Body of pancreas (tissue), 4 donors: ENCODE data around the gene EIF2S3B. TPM values are rescaled to one million over a fixed set of nuclear protein-coding genes. Genes with fewer than 3 reads are reported as not detected.
"Not testable (repeated sequence)": the region's sequence is repeated elsewhere in the genome, so short reads cannot be mapped to it uniquely, and the experiment has no call there.

Experiments
- ATAC-seq: fragments of 150-250 bp; one replicate; pipeline ENCODE4 v1.9.1; 2016
- DNase-seq, 4 donors: peaks; one replicate each; pipeline ENCODE4 v3.0.0-alpha.2; 2019
- H3K27ac ChIP-seq, 4 donors: fragments of 200-600 bp; sonication (generic); 1 replicate in 3 of 4; 2 replicates in 1 of 4; pipeline versions ENCODE4 v1.5.1 to v1.6.1; 2016 to 2019; ENCODE audit warnings: mild to moderate bottlenecking in 1 of 4, mixed read lengths in 1 of 4, moderate library complexity in 1 of 4
- H3K27me3 ChIP-seq, 2 donors: fragments of 200-600 bp; sonication (generic); one replicate each; pipeline ENCODE4 v1.6.0; 2016; ENCODE audit warnings: mild to moderate bottlenecking in 1 of 2
- H3K36me3 ChIP-seq, 2 donors: fragments of 200-600 bp; sonication (generic); replicated peaks in 1 of 2; 2 replicates each; pipeline ENCODE4 v1.5.1; 2016; ENCODE audit warnings: low read depth in 2 of 2; ENCODE audit not compliant: insufficient read depth in 1 of 2
- H3K4me1 ChIP-seq: fragments of 200-600 bp; sonication (generic); one replicate; pipeline ENCODE4 v1.6.0; 2016
- H3K4me3 ChIP-seq, 2 donors: fragments of 200-600 bp; sonication (generic); 1 replicate in 1 of 2; 2 replicates in 1 of 2; pipeline ENCODE4 v1.5.1; 2016 to 2019
- H3K9me3 ChIP-seq, 3 donors: fragments of 200-600 bp; sonication (generic); 1 replicate in 2 of 3; 2 replicates in 1 of 3; pipeline ENCODE4 v1.5.1; 2016
- POLR2A ChIP-seq, 3 donors: fragments of 450-650 bp; IDR thresholded peaks; one replicate each; pipeline ENCODE4 v1.6.1; 2016; ENCODE audit warnings: antibody characterized with exemption in 3 of 3, mild to moderate bottlenecking in 2 of 3
- WGBS, 2 donors: methylation state at CpG; one replicate each; pipeline ENCODE4 v1.1.5; 2017; 5-methylcytosine and 5-hydroxymethylcytosine counted together
- intact Hi-C: fragments of 100-400 bp; cut with DNase I; formaldehyde crosslinking; loops from one replicate; pipeline ENCODE4 v1.15.1; 2023
- total RNA-seq, 2 donors: library from RNA; depleted of rRNA; stranded (reverse); fragments of >200 nt; gene quantifications; one replicate each; pipeline ENCODE4 v1.1.0, GENCODE V29; 2016
- TF ChIP-seq, protein P1 (sequence below), 7 experiments: fragments of 450-650 bp in 4 of 7; fragments of 200-600 bp in 3 of 7; sonication (generic) in 3 of 7; IDR thresholded peaks; one replicate each; pipeline ENCODE4 v1.5.1; 2016 to 2019; ENCODE audit warnings: antibody characterized with exemption in 7 of 7

Gene EIF2S3B
- total RNA-seq, 2 donors from 2014 or later = 0.26 TPM; not detected in 1

- WGBS, 2 donors = 61 to 82% methylated on average over 2 of the region's 2 CpGs
- intact Hi-C loops = not testable (repeated sequence)
Observed at GRCh38 chr12:10487328-10487727, 18.4 kb upstream of the EIF2S3B start.

DNA sequence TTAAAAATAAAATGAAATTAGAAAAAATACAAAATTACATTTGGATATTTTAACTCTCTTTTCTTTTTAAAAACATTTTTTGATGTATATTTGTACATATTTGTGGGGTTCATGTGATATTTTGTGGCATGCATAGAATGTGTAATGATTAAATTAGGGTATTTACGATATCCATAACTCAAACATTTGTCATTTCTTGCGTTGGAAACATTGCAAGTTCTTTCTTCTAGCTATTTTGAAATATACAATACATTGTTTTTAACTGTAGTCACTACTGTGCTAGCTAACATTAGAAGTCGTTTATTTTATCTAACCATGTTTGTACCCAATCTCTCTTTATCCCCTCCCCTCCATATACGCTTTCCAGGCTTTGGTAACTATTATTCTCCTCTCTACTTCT, 13.9 kb upstream of the EIF2S3B start:
- Histone ChIP-seq H3K27ac (no peak overlapping the region), H3K36me3 (no peaks in the 10 kb centered on the region), H3K9me3 (peaks cover 0 to 3% (median 0%) of the 10 kb centered on the region in 3 donors), H3K4me3 (no peak overlapping the region), H3K4me1 (no peaks in the 10 kb centered on the region), H3K27me3 (no peaks in the 10 kb centered on the region)
- ATAC-seq = no peak
- TF ChIP-seq POLR2A (IDR thresholded peaks at IDR 0.05) = no peak
- TF ChIP-seq, protein P1, sequence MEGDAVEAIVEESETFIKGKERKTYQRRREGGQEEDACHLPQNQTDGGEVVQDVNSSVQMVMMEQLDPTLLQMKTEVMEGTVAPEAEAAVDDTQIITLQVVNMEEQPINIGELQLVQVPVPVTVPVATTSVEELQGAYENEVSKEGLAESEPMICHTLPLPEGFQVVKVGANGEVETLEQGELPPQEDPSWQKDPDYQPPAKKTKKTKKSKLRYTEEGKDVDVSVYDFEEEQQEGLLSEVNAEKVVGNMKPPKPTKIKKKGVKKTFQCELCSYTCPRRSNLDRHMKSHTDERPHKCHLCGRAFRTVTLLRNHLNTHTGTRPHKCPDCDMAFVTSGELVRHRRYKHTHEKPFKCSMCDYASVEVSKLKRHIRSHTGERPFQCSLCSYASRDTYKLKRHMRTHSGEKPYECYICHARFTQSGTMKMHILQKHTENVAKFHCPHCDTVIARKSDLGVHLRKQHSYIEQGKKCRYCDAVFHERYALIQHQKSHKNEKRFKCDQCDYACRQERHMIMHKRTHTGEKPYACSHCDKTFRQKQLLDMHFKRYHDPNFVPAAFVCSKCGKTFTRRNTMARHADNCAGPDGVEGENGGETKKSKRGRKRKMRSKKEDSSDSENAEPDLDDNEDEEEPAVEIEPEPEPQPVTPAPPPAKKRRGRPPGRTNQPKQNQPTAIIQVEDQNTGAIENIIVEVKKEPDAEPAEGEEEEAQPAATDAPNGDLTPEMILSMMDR (IDR thresholded peaks at IDR 0.05) = no peak
- no peak for DNase-seq
- intact Hi-C loops = no loop called here
- WGBS, 2 donors = 60 to 67% methylated on average over 4 of the region's 4 CpGs

More at GRCh38 chr12:10487328-10487727, 18.4 kb upstream of the EIF2S3B start:
- not testable (repeated sequence) for H3K4me1 ChIP-seq, H3K36me3 ChIP-seq, ATAC-seq, H3K27me3 ChIP-seq, H3K9me3 ChIP-seq, DNase-seq, H3K4me3 ChIP-seq, H3K27ac ChIP-seq

- no peak overlapping the region for H3K4me3 ChIP-seq
- intact Hi-C loops = no loop called here
- no peak for ATAC-seq
- H3K9me3 ChIP-seq = no peaks in the 10 kb centered on the region
- 34 to 36% methylated on average over 2 of the region's 2 CpGs for WGBS, 2 donors
- TF ChIP-seq POLR2A (IDR thresholded peaks at IDR 0.05) = no peak
- TF ChIP-seq, protein P1 (IDR thresholded peaks at IDR 0.05) = no peak
- H3K36me3 ChIP-seq = no peaks in the 10 kb centered on the region
- peak in 1 of 4 donors; percentile 10 for DNase-seq
- H3K27ac ChIP-seq = no peak overlapping the region
- H3K27me3 ChIP-seq = no peaks in the 10 kb centered on the region
- H3K4me1 ChIP-seq = no peaks in the 10 kb centered on the region
Observed at GRCh38 chr12:10497602-10498001, 8.1 kb upstream of the EIF2S3B start.

DNA sequence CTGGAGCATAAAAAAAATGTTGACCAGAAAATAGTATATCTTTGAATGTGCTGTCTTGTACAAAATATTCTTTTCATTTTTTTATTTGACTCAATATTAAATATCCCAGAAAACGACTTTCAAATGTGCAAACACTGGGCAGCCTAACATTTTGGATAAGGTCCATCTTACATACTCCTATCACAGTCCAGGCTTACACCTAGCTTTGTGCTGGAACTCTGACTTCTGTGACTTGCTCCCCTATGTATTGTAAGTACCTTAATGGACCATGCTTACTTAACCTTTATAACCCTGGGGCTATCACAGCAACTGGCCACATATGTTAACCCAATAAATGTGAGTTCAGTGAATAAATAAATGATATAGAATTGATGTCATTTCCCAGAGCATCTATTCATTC, 7.6 kb upstream of the EIF2S3B start:
- Histone ChIP-seq H3K27me3 (no peaks in the 10 kb centered on the region), H3K9me3 (no peaks in the 10 kb centered on the region), H3K27ac (no peak overlapping the region), H3K36me3 (no peaks in the 10 kb centered on the region), H3K4me3 (no peak overlapping the region), H3K4me1 (no peaks in the 10 kb centered on the region)
- TF ChIP-seq, protein P1 (IDR thresholded peaks at IDR 0.05) = no peak
- TF ChIP-seq POLR2A (IDR thresholded peaks at IDR 0.05) = no peak
- ATAC-seq (no peak), DNase-seq (no peak)
- WGBS, 2 donors = 3 to 24% methylated on average over 1 of the region's 1 CpG
- intact Hi-C loops = no loop called here

DNA sequence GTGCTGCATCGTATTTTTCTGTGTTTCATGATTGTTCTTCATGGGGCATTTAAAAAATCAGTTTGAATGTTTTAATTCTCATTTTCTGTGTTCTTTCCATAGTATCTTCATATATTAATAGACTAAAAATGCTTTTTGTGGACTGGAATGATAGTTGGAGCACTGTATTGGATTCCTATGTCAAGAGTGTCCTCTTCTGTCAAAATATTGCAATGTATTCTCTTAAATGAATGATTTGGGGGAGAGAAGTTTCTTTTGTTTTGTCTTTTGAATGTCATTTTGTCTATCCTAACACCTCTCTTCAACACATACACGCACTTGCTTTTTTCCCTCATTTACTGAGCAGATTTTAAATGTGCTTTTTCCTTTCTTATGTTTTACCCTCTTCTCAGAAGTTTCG, 4.7 kb upstream of the EIF2S3B start:
- DNase-seq = no peak
- Histone ChIP-seq H3K36me3 (no peaks in the 10 kb centered on the region), H3K4me1 (no peaks in the 10 kb centered on the region), H3K27me3 (no peaks in the 10 kb centered on the region), H3K4me3 (no peak overlapping the region), H3K27ac (no peak overlapping the region), H3K9me3 (no peaks in the 10 kb centered on the region)
- intact Hi-C loops = no loop called here
- TF ChIP-seq, protein P1 (IDR thresholded peaks at IDR 0.05) = peak in 2 of 7 experiments; percentile 2 to 6
- no peak for TF ChIP-seq POLR2A (IDR thresholded peaks at IDR 0.05)
- no peak for ATAC-seq
- WGBS, 2 donors = 31 to 32% methylated on average over 3 of the region's 3 CpGs
